Stimulated activated CD8-positive, alpha-beta memory T cell treated with anti-CD3 and anti-CD28 coated beads, Interleukin-4, amount 100 ng/mL, for 4 hours (primary cell): Measurements from ENCODE around the gene DOC2A.

Experiments
- DNase-seq, 2 donors: peaks; one replicate each; pipeline ENCODE4 v3.0.0-alpha.2; 2020; ENCODE audit warnings: low read depth in 2 of 2, low spot score in 1 of 2

DOC2A gene

DNA sequence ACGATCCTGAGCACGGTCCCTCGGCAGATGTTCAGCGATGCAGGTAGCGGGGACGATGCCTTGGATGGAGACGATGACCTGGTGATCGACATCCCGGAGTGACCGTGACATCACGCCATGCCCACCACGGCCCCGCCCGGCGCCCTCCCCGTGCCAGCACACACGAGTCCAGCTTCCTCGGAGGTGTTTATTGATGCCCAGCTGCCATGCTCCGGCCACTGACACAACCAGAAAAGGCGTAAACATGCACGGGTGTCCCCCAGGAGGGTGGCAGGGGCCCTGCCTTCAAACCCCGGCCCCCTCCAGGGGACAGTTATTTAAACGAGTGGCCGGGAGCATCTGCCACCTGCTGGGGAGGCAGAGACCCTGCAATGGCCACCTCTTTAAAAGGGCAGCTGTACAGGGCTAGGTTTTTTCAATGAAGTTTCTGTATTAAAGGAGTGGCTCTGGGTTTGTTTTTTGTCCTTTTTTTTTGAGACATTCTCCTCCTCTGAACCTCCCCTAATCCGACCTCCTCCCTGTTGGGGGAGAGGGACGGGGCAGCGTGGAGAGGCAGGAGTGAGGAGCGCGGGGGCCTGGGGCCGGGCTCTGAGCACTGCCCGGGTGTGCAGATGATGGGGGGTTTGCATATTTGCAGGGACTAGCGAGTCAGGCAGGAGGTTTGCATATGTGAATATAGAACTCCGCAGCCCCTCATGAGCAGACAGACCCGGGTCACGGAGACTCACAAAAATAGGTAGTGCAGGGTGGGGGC lies 5.3 kb downstream of the DOC2A start:
- DNase-seq: no peak

- no peak for DNase-seq
These were observed 6.0 kb downstream of the DOC2A start for GRCh38 chr16:30004811-30005242.

DNA sequence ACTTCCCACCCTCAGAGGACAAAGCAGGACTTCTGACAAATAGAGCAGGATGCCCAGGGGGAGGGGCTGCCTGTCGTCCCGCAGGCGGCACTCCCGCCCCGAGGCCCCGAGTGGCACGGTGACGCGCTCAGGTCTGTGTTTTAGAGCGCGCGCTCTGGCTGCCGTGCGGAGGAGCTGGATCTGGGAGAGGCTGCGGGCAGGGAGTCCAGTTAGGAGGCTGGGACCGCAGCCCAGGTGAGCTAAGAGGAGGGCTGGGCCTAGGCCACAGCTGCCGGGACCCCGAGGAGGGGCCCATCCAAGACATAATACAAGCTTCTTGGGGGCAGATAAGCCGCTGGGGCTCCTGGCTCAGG lies 6.4 kb downstream of the DOC2A start:
- DNase-seq: no peak

DNA sequence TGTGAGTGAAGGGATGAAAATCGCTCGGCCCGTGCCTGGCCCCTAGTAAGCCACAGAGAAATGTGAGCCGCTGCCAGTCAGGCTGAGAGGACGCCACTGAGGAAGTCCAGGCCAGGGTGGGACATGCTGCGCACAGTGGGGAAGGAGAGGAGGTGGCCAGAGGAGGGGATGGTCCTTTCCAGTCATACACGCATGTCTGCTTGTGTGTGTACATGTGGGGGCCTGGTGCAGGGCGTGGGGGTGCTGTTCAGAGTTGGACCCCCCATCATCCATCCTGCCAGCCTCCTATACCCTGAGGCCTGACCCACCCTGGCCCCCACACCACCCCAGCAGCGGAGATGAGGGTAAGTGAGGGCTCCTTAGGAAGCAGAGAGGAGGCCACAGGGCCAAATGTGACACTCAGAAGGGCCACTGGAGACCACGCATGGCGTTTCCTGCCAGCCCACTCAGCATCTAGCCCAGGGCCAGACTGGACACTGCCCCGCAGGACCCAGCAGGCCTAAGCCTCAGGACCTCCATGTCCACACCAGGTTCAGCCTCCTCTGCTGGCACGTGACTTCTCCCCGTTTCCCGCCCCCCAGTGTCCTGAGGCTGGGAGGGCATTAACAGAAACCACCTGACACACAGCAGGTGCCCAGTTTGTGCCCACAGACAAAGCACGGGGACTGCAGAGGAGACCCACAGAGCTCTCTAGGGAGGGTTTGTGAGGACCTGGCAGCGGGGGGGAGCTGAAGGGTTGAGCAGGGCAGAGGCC lies 7.0 kb downstream of the DOC2A start:
- DNase-seq: no peak

DNA sequence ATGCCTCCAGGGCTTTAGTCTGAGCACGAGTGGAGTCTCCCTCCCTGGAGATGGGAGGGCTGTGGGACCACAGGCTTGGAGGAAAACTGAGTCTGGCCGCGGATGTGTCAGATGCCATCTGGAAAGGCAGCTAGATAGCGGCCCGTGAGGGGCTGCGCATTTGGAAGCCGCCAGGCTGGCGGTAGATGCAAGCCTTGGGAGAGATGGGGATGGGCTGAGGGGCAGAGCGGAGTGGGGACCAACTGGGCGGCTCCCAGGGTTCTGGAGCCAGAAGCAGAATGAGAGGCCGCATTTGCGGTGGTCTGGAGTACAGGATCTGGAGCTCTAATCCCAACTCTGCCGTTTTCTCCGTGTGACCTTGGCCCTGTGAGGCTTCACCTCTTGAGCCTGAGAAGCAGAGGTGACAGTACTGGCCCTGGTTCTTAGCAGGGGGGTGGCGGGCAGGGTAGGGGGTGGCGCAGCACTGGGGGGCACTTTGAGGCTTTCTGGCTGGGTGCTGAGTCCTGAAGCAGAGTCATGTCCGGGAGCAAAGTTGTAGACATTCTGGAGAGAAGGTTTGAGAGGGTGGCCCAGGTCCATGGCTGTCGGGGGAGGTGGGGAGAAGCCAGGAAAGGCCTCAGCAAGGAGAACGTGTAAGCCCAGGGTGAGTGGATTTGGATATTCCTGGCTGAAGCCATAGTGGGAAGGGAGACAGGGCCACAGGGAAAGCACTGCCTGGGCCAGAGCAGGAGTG lies 8.0 kb downstream of the DOC2A start:
- DNase-seq: no peak

- DNase-seq: no peak
These were observed 9.8 kb downstream of the DOC2A start for GRCh38 chr16:30000735-30001631.

GRCh38 chr16:29999605-30000004 lies 11.2 kb downstream of the DOC2A start:
- no peak for DNase-seq

DNA sequence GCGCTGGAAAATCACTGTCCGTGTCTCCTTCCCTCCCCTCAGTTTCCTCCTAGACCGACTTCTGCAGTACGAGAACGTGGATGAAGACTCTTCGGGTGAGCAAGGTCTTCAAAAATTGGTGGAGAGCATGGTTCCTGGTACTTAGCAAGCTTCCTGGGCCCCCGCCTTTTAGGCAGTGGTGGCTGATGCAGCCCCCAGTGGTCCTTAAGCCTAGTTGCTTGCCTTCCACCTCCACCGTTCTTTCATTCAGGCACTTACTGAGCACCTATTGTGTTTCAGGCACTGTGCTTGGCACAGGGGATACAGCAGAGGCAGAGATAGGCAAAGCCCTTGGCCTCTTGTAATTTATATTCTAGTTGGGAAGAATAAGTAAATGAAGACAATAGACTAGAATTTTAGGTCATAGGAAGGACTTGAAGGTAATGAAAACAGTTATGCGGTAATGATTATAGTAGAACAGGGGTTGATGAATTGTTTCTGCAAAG lies 14.0 kb downstream of the DOC2A start:
- no peak for DNase-seq

DNA sequence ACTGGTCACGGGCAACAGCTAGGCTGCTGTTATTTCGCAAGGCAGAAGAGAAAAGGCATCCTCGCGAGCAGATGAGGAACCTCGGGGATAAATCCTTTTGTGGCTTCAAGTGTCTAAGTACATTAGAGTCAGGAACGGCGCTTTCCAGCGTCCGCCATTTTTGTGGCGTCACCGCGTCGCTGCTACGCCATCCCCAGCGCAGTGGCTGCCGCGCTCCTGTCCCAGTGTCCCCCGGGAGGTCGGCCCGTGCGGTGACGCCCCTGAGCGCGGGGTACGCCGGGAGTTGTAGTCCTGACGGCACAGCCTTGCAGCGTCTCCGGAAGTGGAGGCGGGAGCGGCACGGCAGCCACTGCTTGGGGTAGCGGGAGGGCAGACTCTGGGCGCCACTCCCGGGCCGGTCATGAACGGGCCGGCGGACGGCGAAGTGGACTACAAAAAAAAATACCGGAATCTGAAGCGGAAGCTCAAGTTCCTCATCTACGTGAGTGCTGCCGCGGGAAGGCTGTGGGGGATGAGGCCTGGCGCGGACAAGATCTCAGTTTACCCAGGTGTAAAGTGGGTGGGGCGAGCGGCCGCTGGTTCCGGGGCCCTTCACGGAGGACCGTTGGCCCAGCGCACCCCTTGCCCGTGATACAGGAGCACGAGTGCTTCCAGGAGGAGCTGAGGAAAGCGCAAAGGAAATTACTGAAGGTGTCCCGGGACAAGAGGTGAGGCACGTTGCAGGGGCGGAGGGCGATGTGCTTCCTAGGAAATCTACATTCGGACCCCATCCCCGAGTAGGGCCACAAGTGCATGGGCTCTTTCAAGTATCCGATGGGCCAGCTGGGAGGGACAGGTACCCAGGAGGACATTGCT lies 14.7 kb downstream of the DOC2A start, which contains the start of gene INO80E:
TSS of gene INO80E (plus strand) at position 331 of the 855 bp plus-strand sequence. CDS start at position 401, 70 bp downstream.
- peak; percentile 98 for DNase-seq

- peak; percentile 63 to 66 for DNase-seq
These were observed 15.4 kb downstream of the DOC2A start, which contains the start of gene HIRIP3 for GRCh38 chr16:29995324-29995910. Gene HIRIP3, minus strand, starts transcription at chr16:29995617. Its CDS starts 12 bp downstream, at chr16:29995605.

GRCh38 chr16:29994600-29995323 lies 16.1 kb downstream of the DOC2A start:
- DNase-seq: peak; percentile 33 to 45

DNA sequence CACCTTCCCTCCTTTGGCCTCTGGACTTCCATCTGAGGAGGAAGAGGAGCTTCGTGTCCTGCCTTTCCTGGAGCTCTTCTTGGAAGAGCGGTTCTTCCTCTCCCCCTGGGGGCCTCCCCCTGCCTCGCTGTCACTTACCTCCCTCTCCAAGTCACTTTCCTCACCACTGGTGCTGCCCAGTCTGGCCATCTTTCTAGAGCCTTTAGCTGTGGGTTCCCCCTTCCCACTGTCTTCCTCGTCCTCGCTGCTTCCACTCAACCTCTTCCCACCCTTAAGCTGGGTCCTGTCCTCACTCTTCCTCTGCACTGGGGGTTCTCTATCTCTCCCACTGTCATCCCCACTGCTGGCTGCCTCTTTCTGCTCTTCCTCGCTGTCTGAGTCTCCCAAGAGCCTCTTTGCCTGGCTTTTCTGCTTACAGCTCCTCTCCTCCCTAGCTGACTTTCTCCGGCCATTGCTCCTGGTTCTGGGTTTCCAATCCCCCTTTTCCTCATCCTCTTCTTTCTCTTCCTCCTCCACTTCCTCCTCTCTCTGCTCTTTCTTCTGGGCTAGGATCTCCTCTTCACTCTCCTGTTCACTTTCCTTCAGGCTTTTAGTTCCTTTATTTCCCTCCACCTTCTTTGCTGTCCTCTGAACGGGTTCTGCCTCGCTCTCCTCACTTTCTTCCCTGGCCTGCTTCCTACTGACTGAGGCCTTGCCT lies 16.8 kb downstream of the DOC2A start:
- no peak for DNase-seq

DNA sequence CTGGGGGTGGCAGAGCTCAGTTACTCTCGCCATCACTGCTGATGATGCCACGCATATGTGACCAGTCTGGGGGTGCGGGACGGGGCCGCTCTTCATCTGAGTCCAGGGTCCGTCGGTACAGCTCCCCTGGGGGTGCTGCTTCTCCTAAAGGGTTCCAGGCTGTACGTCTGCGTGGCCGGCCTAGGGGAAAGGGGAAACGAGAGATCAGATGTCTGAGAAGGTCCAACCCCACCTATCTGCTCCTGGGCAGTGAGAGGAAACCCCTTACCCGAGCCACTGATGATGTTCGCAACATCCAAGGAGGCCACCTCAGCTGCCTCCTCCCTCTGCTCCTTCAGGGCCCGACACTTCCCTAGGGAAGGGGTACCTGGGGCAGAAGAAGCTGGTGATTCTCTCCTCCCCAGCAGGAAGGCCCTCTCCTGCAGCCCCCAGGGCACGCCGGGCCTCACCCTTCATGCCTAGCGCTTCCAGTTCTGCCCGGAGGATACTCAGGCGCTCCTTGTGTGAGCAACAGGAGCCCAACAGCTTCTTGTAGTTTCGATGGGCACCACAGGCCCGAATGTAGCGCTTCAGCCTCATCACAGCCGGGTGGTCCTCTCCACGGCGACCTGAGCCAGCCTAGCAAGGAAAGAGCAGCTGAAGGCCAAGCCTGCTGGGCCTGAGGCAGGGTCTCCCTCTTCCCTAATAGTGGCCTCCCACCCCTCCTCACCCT lies 17.5 kb downstream of the DOC2A start:
- no peak for DNase-seq

- DNase-seq: no peak
These were observed 18.4 kb downstream of the DOC2A start for GRCh38 chr16:29992344-29992967.

- DNase-seq: no peak
These were observed 19.3 kb downstream of the DOC2A start for GRCh38 chr16:29991571-29991904.

DNA sequence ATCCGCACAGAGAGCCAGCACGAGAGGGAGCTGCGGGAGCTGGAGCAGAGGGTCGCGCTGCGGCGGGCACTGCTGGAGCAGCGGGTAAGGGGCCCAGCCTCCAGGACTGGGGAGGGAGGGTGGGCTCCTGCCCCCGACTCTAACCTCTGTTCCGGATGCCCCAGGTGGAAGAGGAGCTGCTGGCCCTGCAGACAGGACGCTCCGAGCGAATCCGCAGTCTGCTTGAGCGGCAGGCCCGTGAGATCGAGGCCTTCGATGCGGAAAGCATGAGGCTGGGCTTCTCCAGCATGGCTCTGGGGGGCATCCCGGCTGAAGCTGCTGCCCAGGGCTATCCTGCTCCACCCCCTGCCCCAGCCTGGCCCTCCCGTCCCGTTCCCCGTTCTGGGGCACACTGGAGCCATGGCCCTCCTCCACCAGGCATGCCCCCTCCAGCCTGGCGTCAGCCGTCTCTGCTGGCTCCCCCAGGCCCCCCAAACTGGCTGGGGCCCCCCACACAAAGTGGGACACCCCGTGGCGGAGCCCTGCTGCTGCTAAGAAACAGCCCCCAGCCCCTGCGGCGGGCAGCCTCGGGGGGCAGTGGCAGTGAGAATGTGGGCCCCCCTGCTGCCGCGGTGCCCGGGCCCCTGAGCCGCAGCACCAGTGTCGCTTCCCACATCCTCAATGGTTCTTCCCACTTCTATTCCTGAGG lies 19.8 kb downstream of the DOC2A start:
- no peak for DNase-seq
